HepG2 (cell line): ENCODE measurements around the gene ZER1. TPM values are rescaled to one million over a fixed set of nuclear protein-coding genes. Genes with fewer than 3 reads are reported as not detected.

Experiments
- EP300 ChIP-seq, 3 experiments: sonication (generic) in 1 of 3; formaldehyde crosslinking in 1 of 3; IDR thresholded peaks; 2 replicates each; pipeline versions ENCODE4 v1.5.1 to v1.6.1; 2011 to 2020; ENCODE audit warnings: low read depth in 2 of 3, low read length in 2 of 3, borderline replicate concordance in 1 of 3, improper control_type of control experiment in 1 of 3, mild to moderate bottlenecking in 1 of 3, missing genetic modification reagents in 1 of 3, moderate library complexity in 1 of 3
- KLF15 ChIP-seq: sonication (generic); formaldehyde crosslinking; IDR thresholded peaks from 2 replicates; pipeline ENCODE4 v1.8.1; 2023; ENCODE audit warnings: borderline replicate concordance, mild to moderate bottlenecking, inconsistent platforms, missing genetic modification reagents, mixed read lengths
- NFKB2 ChIP-seq: sonication (generic); formaldehyde crosslinking; IDR thresholded peaks from 2 replicates; pipeline ENCODE4 v1.4.0; 2020; ENCODE audit warnings: missing genetic modification reagents, borderline replicate concordance
- REPIN1 ChIP-seq: sonication (generic); formaldehyde crosslinking; IDR thresholded peaks from 2 replicates; pipeline ENCODE4 v1.8.0; 2022; ENCODE audit warnings: missing genetic modification reagents, low read depth, mild to moderate bottlenecking, borderline replicate concordance
- SIN3B ChIP-seq: fragments of 150-350 bp; IDR thresholded peaks from 2 replicates; pipeline ENCODE4 v1.6.1; 2014; ENCODE audit warnings: low read length
- YEATS2 ChIP-seq: sonication (generic); formaldehyde crosslinking; IDR thresholded peaks from 2 replicates; pipeline ENCODE4 v1.4.0; 2020; ENCODE audit warnings: missing genetic modification reagents, borderline replicate concordance
- ZFYVE20 ChIP-seq: sonication (generic); formaldehyde crosslinking; IDR thresholded peaks from 2 replicates; pipeline ENCODE4 v1.8.0; 2023; ENCODE audit warnings: low read depth, mild to moderate bottlenecking, moderate library complexity, missing genetic modification reagents, borderline replicate concordance
- ZNF282 ChIP-seq: fragments of 450-650 bp; IDR thresholded peaks from 2 replicates; pipeline ENCODE4 v1.6.1; 2018; ENCODE audit not compliant: partially characterized antibody
- ZNF30 ChIP-seq: sonication (generic); formaldehyde crosslinking; IDR thresholded peaks from 2 replicates; pipeline ENCODE4 v1.5.0; 2020; ENCODE audit warnings: mild to moderate bottlenecking, missing genetic modification reagents
- ZNF570 ChIP-seq: sonication (generic); formaldehyde crosslinking; IDR thresholded peaks from 2 replicates; pipeline ENCODE4 v1.4.0; 2020; ENCODE audit warnings: mild to moderate bottlenecking, missing genetic modification reagents, borderline replicate concordance
- ZNF589 ChIP-seq: sonication (generic); formaldehyde crosslinking; conservative IDR thresholded peaks from 2 replicates; pipeline ENCODE4 v1.8.0; 2022; ENCODE audit warnings: mild to moderate bottlenecking, moderate library complexity, missing genetic modification reagents
- polyA plus RNA-seq, 8 experiments: library from polyadenylated mRNA; depleted of rRNA in 3 of 8; stranded (reverse) in 7 of 8; unstranded in 1 of 8; fragments of >200 nt; fragmentation: Illumina TruSeq in 4 of 8; extraction: Trizol in 4 of 8; gene quantifications; 2 replicates each; pipeline versions ENCODE4 v1.2.1 to v1.2.3, GENCODE V29; 2011 to 2016; ENCODE audit warnings: low read depth in 4 of 8, missing spikeins in 1 of 8, mixed read lengths in 1 of 8; ENCODE audit not compliant: insufficient read depth in 1 of 8
- total RNA-seq, 5 experiments: library from RNA; depleted of rRNA; stranded (reverse); fragments of >200 nt; fragmentation: Illumina TruSeq; extraction: Trizol; gene quantifications; 2 replicates each; pipeline ENCODE4 v1.2.3, GENCODE V29; 2016; ENCODE audit warnings: low read depth in 1 of 5
- TF ChIP-seq, protein P1 (sequence below), 2 experiments: fragments of 450-650 bp in 1 of 2; sonication (generic) in 1 of 2; formaldehyde crosslinking in 1 of 2; IDR thresholded peaks; 2 replicates each; pipeline versions ENCODE4 v1.6.1 to v1.8.0; 2016 to 2022; ENCODE audit warnings: antibody characterized with exemption in 1 of 2, mild to moderate bottlenecking in 1 of 2, missing genetic modification reagents in 1 of 2
- TF ChIP-seq, protein P2 (sequence below): IDR thresholded peaks from 2 replicates; pipeline ENCODE4 v1.6.1; 2016; ENCODE audit warnings: control low read depth
- TF ChIP-seq, protein P3 (sequence below), 2 experiments: sonication (generic) in 1 of 2; formaldehyde crosslinking in 1 of 2; IDR thresholded peaks; 2 replicates each; pipeline versions ENCODE4 v1.4.0 to v1.6.1; 2018 to 2020; ENCODE audit warnings: missing genetic modification reagents in 2 of 2, borderline replicate concordance in 1 of 2, low read depth in 1 of 2, mild to moderate bottlenecking in 1 of 2, missing biosample characterization in 1 of 2

The ZER1 gene
- total and polyA plus RNA-seq, 2 of the 13 experiments (the other 11 are each of a cell fraction or from before 2014, with no cell fraction given), result 7.7 to 40.0 TPM

GRCh38 chr9:128723866-128724743 lies 47.6 kb downstream of the ZER1 start, which contains the start of gene ZDHHC12 (continued):
- TF ChIP-seq, protein P1, sequence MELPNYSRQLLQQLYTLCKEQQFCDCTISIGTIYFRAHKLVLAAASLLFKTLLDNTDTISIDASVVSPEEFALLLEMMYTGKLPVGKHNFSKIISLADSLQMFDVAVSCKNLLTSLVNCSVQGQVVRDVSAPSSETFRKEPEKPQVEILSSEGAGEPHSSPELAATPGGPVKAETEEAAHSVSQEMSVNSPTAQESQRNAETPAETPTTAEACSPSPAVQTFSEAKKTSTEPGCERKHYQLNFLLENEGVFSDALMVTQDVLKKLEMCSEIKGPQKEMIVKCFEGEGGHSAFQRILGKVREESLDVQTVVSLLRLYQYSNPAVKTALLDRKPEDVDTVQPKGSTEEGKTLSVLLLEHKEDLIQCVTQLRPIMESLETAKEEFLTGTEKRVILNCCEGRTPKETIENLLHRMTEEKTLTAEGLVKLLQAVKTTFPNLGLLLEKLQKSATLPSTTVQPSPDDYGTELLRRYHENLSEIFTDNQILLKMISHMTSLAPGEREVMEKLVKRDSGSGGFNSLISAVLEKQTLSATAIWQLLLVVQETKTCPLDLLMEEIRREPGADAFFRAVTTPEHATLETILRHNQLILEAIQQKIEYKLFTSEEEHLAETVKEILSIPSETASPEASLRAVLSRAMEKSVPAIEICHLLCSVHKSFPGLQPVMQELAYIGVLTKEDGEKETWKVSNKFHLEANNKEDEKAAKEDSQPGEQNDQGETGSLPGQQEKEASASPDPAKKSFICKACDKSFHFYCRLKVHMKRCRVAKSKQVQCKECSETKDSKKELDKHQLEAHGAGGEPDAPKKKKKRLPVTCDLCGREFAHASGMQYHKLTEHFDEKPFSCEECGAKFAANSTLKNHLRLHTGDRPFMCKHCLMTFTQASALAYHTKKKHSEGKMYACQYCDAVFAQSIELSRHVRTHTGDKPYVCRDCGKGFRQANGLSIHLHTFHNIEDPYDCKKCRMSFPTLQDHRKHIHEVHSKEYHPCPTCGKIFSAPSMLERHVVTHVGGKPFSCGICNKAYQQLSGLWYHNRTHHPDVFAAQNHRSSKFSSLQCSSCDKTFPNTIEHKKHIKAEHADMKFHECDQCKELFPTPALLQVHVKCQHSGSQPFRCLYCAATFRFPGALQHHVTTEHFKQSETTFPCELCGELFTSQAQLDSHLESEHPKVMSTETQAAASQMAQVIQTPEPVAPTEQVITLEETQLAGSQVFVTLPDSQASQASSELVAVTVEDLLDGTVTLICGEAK (IDR thresholded peaks at IDR 0.05), result no peak
- TF ChIP-seq, protein P1 (CRISPR knock-in tag; IDR thresholded peaks at IDR 0.05), result no peak
- no peak for TF ChIP-seq ZNF30
- peak in 1 of 2 experiments; percentile 21; a peak in 1 of 4 replicates for TF ChIP-seq EP300 (IDR thresholded peaks at IDR 0.05; ENCODE audit: low read depth in 2 of 2, low read length in 2 of 2)
- TF ChIP-seq EP300 (CRISPR knock-in tag; IDR thresholded peaks at IDR 0.05; ENCODE audit: borderline replicate concordance), result no peak
- no peak for TF ChIP-seq ZNF282
- TF ChIP-seq ZFYVE20 (CRISPR knock-in tag), result 0 out of 2 replicates have a peak, but pooled peaks have one; percentile 54
- peak; percentile 88 for TF ChIP-seq YEATS2 (CRISPR knock-in tag)
- no peak for TF ChIP-seq ZNF570
- TF ChIP-seq ZNF589 (CRISPR knock-in tag), result 0 out of 2 replicates have a peak, but pooled peaks have one; percentile 31
- TF ChIP-seq, protein P2, sequence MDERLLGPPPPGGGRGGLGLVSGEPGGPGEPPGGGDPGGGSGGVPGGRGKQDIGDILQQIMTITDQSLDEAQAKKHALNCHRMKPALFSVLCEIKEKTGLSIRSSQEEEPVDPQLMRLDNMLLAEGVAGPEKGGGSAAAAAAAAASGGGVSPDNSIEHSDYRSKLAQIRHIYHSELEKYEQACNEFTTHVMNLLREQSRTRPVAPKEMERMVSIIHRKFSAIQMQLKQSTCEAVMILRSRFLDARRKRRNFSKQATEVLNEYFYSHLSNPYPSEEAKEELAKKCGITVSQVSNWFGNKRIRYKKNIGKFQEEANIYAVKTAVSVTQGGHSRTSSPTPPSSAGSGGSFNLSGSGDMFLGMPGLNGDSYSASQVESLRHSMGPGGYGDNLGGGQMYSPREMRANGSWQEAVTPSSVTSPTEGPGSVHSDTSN, result no peak
- TF ChIP-seq SIN3B, result no peak
- TF ChIP-seq, protein P3, sequence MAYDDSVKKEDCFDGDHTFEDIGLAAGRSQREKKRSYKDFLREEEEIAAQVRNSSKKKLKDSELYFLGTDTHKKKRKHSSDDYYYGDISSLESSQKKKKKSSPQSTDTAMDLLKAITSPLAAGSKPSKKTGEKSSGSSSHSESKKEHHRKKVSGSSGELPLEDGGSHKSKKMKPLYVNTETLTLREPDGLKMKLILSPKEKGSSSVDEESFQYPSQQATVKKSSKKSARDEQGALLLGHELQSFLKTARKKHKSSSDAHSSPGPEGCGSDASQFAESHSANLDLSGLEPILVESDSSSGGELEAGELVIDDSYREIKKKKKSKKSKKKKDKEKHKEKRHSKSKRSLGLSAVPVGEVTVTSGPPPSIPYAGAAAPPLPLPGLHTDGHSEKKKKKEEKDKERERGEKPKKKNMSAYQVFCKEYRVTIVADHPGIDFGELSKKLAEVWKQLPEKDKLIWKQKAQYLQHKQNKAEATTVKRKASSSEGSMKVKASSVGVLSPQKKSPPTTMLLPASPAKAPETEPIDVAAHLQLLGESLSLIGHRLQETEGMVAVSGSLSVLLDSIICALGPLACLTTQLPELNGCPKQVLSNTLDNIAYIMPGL (CRISPR knock-in tag; IDR thresholded peaks at IDR 0.05; ENCODE audit: borderline replicate concordance in 1 of 2, low read depth in 1 of 2), result peak in 1 of 2 experiments; percentile 41; a peak in 1 of 4 replicates
- TF ChIP-seq NFKB2 (CRISPR knock-in tag), result peak; percentile 80; the same call in 1 of the 2 replicates
- TF ChIP-seq REPIN1 (CRISPR knock-in tag), result peak; percentile 51; the same call in 1 of the 2 replicates
- 0 out of 2 replicates have a peak, but pooled peaks have one; percentile 48 for TF ChIP-seq KLF15 (CRISPR knock-in tag)
